NCI-H82 (cell line): ENCODE results near the gene FBXL13.
"Not testable (repeated sequence)": the region's sequence is repeated elsewhere in the genome, so short reads cannot be mapped to it uniquely, and the experiment has no call there.

Experiments
- DNase-seq: peaks from one replicate; lab custom pipeline; 2025; lab: John Stamatoyannopoulos, UW

The FBXL13 gene

DNA sequence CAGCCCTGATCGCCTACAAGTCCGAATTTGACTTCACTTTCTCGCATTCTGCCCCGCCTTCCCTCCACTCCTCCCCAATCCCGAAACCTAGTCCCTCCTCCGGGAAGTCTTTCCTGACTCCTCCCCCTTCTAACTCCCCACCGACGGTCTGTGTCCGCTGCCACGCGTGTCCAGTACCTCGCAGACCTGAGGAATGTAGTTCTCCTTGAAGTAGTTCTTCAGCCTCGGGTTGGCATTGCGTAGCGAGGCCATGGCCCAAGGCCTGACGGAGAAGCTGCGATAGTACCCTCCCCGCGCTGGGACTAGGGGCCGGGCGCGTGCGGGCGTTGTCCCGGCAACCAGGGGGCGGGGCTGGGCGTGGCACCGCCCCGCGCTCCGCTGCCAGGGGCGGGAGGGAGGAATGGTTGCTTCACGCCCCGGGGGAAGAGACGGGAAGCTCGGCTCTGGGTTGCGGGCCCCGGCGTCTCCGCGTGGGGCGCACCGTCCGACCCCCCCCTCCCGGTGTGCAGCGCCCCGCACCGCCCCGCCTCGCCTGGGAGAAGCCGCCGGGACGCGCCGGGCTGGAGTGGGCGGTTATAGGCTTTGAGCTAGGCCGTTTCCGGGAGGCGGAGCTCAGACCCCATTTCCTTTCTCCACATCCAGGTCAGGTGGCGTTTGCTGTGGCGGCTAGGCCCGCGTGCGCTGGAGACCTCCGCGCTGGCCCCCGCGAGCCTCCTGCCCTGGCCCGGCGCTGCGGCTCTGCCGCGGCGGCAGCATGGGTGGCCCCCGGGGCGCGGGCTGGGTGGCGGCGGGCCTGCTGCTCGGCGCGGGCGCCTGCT lies at the start of gene FBXL13, which contains the start of gene ARMC10:
FBXL13 (minus strand) TSS at position 278 of the 818 bp plus-strand sequence.
ARMC10 (plus strand) TSS at position 622 of the 818 bp plus-strand sequence; CDS start at position 755, 133 bp downstream.
- peak; percentile 93 for DNase-seq

- no peak for DNase-seq
Observed at GRCh38 chr7:103123529-103123928, 48.9 kb upstream of the FBXL13 start.

- DNase-seq: no peak
Observed at GRCh38 chr7:103121641-103122040, 47.0 kb upstream of the FBXL13 start.

- DNase-seq: no peak
Observed at GRCh38 chr7:103120362-103120761, 45.8 kb upstream of the FBXL13 start.

DNA sequence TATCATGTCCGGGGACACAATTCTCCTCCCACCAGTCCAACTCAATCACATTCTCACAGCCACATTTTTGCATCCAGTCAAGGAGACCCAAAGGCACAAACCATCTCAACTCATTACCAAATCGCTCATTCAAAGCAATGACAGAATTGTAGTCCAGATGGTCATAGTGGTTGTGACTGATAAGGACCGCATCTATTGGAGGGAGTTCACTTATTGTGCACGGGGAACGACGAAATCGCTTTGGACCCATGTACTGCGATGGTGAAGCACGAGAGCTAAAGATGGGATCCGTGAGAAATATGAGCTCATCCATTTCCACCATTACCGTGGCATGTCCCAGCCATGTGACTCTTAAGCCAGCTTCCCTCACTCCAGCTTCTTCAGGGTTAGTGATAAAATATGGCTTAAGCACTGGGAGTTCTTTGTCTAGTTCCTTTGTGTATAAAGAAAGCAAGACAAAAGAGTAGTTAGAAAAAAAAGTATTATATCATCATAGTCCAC lies 45.2 kb upstream of the FBXL13 start:
- DNase-seq: no peak

- DNase-seq: no peak
Observed at GRCh38 chr7:103117465-103117864, 42.9 kb upstream of the FBXL13 start.

GRCh38 chr7:103116991-103117390 lies 42.4 kb upstream of the FBXL13 start:
- no peak for DNase-seq

DNA sequence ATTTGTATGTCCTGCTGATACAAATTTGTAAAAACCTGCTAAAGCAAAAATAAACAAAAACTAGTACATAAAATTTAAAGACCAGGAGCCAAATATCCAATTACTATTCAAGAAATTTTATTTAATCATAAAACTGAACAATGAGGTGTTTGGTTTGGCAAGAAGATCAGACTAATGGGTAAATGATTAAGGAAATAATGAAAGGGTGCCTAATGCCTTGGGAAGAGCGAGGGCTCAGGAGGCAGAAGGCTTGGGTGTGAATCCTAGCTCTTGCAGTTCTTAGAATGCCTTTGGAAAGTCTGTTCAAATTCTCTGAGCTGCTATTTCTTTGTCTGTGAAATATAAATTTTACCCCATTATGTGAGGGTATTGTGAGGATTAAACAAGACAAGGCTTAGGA lies 41.9 kb upstream of the FBXL13 start:
- DNase-seq: no peak

- no peak for DNase-seq
Observed at GRCh38 chr7:103115771-103116170, 41.2 kb upstream of the FBXL13 start.

- no peak for DNase-seq
Observed at GRCh38 chr7:103114576-103115008, 40.0 kb upstream of the FBXL13 start.

GRCh38 chr7:103113164-103113563 lies 38.6 kb upstream of the FBXL13 start:
- DNase-seq: no peak

- not testable (repeated sequence) for DNase-seq
Observed at GRCh38 chr7:103106703-103107070, 32.1 kb upstream of the FBXL13 start.

DNA sequence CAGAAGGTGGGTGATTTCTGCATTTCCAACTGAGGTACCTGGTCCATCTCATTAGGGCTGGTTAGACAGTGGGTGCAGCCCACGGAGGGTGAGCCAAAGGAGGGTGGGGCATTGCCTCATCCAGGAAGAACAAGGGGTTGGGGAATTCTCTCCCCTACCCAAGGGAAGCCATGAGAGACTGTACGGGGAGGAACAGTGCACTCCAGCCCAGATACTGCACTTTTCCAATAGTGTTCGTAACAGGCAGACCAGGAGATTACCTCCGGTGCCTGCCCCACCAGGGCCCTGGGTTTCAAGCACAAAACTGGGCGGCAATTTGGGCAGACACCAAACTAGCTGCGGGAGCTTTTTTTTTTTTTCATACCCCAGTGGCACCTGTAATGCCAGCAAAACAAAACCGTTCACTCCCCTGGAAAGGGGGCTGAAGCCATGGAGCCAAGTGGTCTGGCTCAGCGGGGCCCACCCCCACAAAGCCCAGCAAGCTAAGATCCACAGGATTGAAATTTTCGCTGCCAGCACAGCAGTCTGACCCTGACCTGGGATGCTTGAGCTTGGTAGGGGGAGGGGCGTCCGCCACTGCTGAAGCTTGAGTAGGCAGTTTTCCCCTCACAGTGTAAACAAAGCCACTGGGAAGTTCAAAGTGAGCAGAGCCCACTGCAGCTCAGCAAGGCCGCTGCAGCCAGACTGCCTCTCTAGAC lies 31.6 kb upstream of the FBXL13 start:
- peak; percentile 6 for DNase-seq

DNA sequence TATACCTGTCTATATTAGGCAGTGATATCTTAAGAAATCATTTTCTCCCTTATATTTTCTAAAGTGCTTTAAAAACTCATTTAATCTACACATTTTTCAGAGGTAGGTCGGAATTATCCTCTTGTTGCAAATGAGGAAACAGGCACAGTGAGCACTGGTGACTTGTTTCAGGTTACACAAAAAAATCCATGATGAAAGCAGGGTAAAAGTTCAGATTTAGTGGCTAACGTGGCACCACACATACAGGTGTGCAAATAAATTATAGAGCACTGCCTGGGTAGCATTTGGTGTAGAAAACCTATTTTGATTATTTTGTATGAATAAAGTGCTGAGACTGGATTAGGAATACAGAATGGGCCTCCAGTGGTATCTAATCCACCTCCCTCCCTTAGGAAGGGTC lies 26.9 kb upstream of the FBXL13 start:
- no peak for DNase-seq

GRCh38 chr7:103100348-103100747 lies 25.8 kb upstream of the FBXL13 start:
- DNase-seq: no peak

- no peak for DNase-seq
Observed at GRCh38 chr7:103097041-103097440, 22.4 kb upstream of the FBXL13 start.

DNA sequence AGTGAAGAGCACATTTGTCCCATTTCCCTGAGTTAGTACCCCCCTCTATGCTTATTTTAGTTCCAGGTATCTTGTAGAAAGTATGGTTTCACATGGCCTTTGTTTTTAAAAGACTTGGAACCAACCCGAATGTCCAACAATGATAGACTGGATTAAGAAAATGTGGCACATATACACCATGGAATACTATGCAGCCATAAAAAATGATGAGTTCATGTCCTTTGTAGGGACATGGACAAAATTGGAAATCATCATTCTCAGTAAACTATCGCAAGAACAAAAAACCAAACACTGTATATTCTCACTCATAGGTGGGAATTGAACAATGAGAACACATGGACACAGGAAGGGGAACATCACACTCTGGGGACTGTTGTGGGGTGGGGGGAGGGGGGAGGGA lies 21.0 kb upstream of the FBXL13 start:
- DNase-seq: not testable (repeated sequence)

- DNase-seq: no peak
Observed at GRCh38 chr7:103094102-103094501, 19.5 kb upstream of the FBXL13 start.

GRCh38 chr7:103093429-103093828 lies 18.8 kb upstream of the FBXL13 start:
- DNase-seq: no peak

- DNase-seq: not testable (repeated sequence)
Observed at GRCh38 chr7:103092321-103092720, 17.7 kb upstream of the FBXL13 start.

GRCh38 chr7:103083210-103083609 lies 8.6 kb upstream of the FBXL13 start:
- no peak for DNase-seq

DNA sequence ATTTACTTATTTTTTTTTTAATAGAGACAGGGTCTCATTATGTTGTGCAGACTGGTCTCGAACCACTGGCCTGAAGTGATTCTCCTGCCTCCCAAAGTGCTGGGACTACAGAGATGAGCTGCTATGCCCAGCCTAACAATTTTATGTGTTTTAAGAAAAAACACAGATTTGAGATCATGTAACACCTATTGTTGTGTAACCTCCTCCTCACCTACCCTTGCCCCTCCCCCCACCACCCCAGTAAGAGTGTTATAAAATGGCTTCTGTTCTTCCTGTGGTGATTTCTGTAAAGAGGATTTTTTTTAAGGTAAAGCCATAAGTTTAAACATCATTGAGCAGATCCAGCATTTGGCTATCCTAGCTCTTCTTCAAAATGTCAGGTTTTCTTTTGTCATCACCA lies 7.9 kb upstream of the FBXL13 start:
- no peak for DNase-seq

- DNase-seq: no peak
Observed at GRCh38 chr7:103080923-103081322, 6.3 kb upstream of the FBXL13 start.
